ENCODE data around the gene KLHL17. TPM values are rescaled to one million over a fixed set of nuclear protein-coding genes. Genes with fewer than 3 reads are reported as not detected.

The KLHL17 gene
- total RNA-seq, 2 donors from 2014 or later = 12.7 to 22.8 TPM

DNA sequence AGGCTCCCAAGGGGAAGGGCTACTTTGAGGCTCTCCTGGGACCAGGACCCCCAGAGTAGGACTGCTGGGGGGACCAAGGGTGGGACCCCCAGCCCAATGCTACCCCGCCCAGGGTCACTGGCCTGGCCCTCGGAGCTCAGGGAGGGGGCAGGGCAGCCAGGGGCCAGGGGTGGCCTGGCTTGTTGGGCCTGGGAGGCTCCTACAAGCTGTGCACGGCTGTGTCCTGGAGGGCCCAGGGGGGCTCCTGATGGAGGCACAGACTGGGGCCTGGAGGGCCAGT, 37.3 kb downstream of the KLHL17 start:
- Mint-ChIP-seq H3K9me3 (no peaks in the 10 kb centered on the region), H3K27me3 (ENCODE audit: low read depth) (peaks cover 33% of the 10 kb centered on the region), H3K4me3 (peak overlapping the region in 1 of 2 donors; percentile 40), H3K36me3 (ENCODE audit: insufficient read depth in 2 of 2) (peaks cover 2% of the 10 kb centered on the region in 2 donors), H3K27ac (no peak overlapping the region), H3K4me1 (ENCODE audit: low read depth) (peaks cover 17% of the 10 kb centered on the region)
- DNase-seq (no peak), ATAC-seq (replicated peaks in 1 of 2) (no peak)

DNA sequence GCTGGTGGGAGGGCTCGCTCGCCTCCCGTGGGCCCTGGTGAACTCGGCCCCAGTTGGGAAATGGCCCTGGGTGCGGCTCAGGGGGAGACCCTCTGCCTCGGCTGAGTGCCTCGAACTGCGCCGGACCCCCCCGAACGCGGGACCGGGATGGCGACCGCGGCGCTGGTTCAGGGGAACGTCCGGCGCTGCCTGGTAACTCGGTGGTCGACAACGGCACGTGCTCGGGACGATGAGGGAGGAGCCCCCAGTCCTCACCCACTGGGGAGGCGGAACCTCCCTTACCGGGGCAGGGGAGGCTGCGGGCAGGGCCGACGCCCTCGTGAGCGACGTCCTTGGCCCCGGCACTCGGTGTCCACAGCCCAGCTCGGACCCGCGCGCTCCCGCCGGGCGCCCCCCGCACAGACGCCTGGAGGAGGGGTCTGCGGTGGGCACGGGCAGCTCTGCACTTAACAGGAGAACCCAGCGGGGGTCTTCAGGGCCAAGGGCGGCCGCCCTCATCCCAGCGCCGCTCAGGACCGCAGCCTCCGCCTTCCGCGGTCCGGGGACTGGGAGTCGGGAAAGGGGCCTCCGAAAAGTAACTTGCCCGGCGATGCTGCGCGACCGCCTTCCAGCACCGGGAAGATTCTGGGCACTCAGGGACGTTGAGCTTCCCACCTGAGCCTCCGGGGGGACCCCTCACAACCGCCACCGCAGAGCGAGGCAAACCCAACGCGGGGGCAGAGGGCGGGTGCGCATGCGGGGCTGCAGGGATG, 37.8 kb downstream of the KLHL17 start:
- Mint-ChIP-seq H3K36me3 (ENCODE audit: insufficient read depth in 2 of 2) (peaks cover 0 to 2% of the 10 kb centered on the region in 2 donors), H3K9me3 (no peaks in the 10 kb centered on the region), H3K4me3 (peak overlapping the region in 1 of 2 donors; percentile 55), H3K27me3 (ENCODE audit: low read depth) (peaks cover 37% of the 10 kb centered on the region), H3K27ac (no peak overlapping the region), H3K4me1 (ENCODE audit: low read depth) (peaks cover 12% of the 10 kb centered on the region)
- ATAC-seq (replicated peaks in 1 of 2) (no peak), DNase-seq (no peak)

GRCh38 chr1:998745-998994, 38.3 kb downstream of the KLHL17 start:
- Mint-ChIP-seq H3K36me3 (ENCODE audit: insufficient read depth in 2 of 2) (peaks cover 0 to 2% of the 10 kb centered on the region in 2 donors), H3K27ac (no peak overlapping the region), H3K4me3 (peak overlapping the region; percentile 32 to 55), H3K4me1 (ENCODE audit: low read depth) (peaks cover 11% of the 10 kb centered on the region), H3K27me3 (ENCODE audit: low read depth) (peaks cover 40% of the 10 kb centered on the region), H3K9me3 (no peaks in the 10 kb centered on the region)
- ATAC-seq (replicated peaks in 1 of 2) = no peak
- no peak for DNase-seq

DNA sequence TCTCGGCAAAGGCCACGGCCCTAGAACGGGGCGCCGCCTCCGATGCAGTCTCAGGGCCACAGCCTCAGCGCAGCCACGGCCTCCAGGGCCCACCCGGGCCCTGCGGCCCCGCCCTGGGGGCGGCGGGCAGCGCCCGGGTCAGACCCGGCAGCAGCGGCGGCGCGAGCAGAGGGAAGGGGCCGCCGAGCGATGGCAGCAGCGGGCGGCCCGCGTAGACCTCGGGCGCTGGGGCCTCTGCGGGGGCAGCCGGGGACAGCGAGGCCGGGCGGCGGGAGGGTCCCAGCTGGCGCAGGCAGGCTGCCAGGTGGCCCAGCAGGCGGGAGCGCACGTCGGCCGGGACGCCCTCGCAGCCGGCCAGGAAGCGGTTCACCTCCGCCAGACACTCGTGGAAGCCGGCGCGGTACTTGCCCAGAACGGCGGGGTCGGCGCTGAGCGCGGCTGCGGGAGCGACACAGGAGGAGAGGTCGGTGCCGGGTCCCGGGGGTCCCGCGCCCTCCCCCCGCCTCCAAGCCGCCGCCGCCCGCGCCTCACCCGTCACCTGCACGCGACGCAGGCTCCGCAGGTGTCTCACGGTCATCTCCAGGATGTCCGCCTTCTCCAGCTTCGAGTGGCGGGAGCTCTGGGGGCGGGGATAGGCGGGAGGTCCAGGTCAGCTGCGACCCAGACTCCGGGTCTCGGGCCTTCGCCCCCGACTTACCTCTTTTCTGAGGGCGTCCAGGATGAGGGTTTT, 38.8 kb downstream of the KLHL17 start:
- Mint-ChIP-seq H3K36me3 (ENCODE audit: insufficient read depth in 2 of 2) (peaks cover 0 to 2% of the 10 kb centered on the region in 2 donors), H3K4me1 (ENCODE audit: low read depth) (peaks cover 11% of the 10 kb centered on the region), H3K27me3 (ENCODE audit: low read depth) (peaks cover 40% of the 10 kb centered on the region), H3K4me3 (peak overlapping the region; percentile 45 to 65), H3K27ac (no peak overlapping the region), H3K9me3 (no peaks in the 10 kb centered on the region)
- ATAC-seq (replicated peaks in 1 of 2) (peak; percentile 11 to 12), DNase-seq (peak in 1 of 2 donors; percentile 32)

- DNase-seq = peak; percentile 70 to 79
- peak within 1 kb of the TSS; percentile 89 for H3K27ac Mint-ChIP-seq
Measured at GRCh38 chr1:999725-1000356, 39.5 kb downstream of the KLHL17 start, which contains the start of gene HES4. TSS of gene HES4 (minus strand) at chr1:1000097. CDS start at chr1:999973, 124 bp downstream.

DNA sequence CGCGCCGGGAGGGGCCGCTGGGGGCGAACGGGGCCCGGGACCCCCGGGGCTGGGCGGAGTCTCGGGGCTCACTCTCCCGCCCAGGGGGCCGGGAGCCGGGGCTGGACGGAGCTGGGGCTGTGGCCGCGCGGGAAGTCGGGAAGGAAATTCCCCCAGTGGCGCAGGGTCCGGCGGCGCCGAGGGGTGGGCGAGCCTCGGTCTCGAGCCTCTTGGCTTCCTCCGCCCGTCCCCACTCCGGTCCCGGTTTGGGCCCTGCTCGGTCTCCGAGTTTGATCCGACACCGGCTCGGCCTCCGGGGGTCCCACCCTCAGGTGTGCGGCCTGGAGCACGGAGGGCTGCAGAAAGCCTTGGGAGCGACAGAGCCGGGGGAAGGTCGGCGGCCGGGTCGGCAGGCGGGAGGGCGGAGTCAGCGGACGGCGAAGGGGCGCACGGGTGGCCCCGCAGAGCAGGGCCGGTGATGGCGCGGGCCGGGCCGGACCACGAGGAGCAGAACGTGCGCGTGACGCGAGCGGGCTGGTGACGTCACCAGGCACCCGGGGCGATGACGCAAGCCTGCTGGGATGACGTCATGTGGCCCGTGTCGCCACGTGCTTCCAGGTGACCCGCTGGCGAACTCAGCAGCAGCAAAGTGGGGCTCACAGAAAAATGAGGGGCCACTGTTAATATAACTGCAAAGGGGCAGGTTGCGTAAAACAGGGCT, 40.1 kb downstream of the KLHL17 start:
- H3K4me3 Mint-ChIP-seq = peak overlapping the region; percentile 80 to 81
- peaks cover 16% of the 10 kb centered on the region for H3K4me1 Mint-ChIP-seq (ENCODE audit: low read depth)
- ATAC-seq (replicated peaks in 1 of 2) (peak; percentile 25 to 37), DNase-seq (peak; percentile 71 to 79)
- peaks cover 0 to 2% of the 10 kb centered on the region in 2 donors for H3K36me3 Mint-ChIP-seq (ENCODE audit: insufficient read depth in 2 of 2)
- H3K9me3 Mint-ChIP-seq = no peaks in the 10 kb centered on the region
- H3K27me3 Mint-ChIP-seq (ENCODE audit: low read depth) = peaks cover 41% of the 10 kb centered on the region
- peak overlapping the region; percentile 89 for H3K27ac Mint-ChIP-seq

More at GRCh38 chr1:999725-1000356, 39.5 kb downstream of the KLHL17 start, which contains the start of gene HES4:
- Mint-ChIP-seq H3K36me3 (ENCODE audit: insufficient read depth in 2 of 2) (peaks cover 0 to 2% of the 10 kb centered on the region in 2 donors), H3K9me3 (no peaks in the 10 kb centered on the region), H3K27me3 (ENCODE audit: low read depth) (peaks cover 41% of the 10 kb centered on the region), H3K4me3 (peak within 1 kb of the TSS; percentile 80 to 81), H3K4me1 (ENCODE audit: low read depth) (peaks cover 16% of the 10 kb centered on the region)
- ATAC-seq (replicated peaks in 1 of 2) = peak; percentile 64 to 69

GRCh38 chr1:1001057-1001783, 40.8 kb downstream of the KLHL17 start:
- peak overlapping the region; percentile 80 to 81 for H3K4me3 Mint-ChIP-seq
- no peak for ATAC-seq (replicated peaks in 1 of 2)
- no peak overlapping the region for H3K27ac Mint-ChIP-seq

DNA sequence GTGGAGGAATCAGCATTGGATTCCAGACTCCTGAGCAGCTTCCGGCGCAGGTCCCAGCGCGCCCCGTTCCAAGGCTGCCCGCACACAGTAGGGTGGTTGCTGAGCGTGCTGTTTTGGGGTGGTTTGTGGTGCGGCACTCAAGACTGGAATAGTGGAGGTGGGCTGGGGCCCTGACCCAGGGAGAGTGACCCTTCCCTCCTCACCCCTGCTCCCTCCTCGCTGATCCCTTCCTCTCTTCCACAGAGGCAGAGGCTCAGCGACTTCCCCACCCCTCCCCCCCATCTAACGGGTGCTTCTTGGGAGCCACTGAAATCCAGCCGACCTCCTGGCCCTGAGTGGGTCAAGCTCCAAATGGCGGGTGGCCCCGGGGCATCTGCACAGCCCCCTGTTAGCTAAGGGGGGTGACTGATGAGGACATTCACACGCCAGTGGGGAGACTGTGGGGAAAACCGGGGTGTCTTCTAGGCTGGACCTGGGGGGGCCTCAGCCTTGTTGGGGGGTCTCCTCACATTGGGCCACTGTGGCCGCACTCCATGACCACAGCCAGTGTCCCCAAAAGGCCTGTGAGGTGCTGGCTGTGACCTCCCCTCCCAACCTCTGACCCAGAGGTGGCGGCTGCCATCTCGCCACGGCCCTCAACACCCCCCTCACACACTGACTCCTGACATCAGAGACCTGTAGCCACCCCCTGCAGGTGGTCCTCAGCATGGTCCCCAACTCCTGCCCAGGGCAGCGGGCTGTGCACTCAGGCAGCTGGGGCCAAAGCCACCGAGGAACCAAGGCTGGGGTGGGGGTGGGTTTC, 43.4 kb downstream of the KLHL17 start:
- ATAC-seq (replicated peaks in 1 of 2) = no peak
- Mint-ChIP-seq H3K27ac (no peak overlapping the region), H3K9me3 (no peaks in the 10 kb centered on the region), H3K4me3 (no peak overlapping the region), H3K36me3 (ENCODE audit: insufficient read depth in 2 of 2) (peaks cover 0 to 2% of the 10 kb centered on the region in 2 donors), H3K4me1 (ENCODE audit: low read depth) (peaks cover 11% of the 10 kb centered on the region), H3K27me3 (ENCODE audit: low read depth) (peaks cover 24% of the 10 kb centered on the region)
- no peak for DNase-seq

More at GRCh38 chr1:1001057-1001783, 40.8 kb downstream of the KLHL17 start:
- no peak for DNase-seq
- Mint-ChIP-seq H3K27me3 (ENCODE audit: low read depth) (peaks cover 35% of the 10 kb centered on the region), H3K9me3 (no peaks in the 10 kb centered on the region), H3K4me1 (ENCODE audit: low read depth) (peaks cover 11% of the 10 kb centered on the region), H3K36me3 (ENCODE audit: insufficient read depth in 2 of 2) (peaks cover 0 to 2% of the 10 kb centered on the region in 2 donors)

DNA sequence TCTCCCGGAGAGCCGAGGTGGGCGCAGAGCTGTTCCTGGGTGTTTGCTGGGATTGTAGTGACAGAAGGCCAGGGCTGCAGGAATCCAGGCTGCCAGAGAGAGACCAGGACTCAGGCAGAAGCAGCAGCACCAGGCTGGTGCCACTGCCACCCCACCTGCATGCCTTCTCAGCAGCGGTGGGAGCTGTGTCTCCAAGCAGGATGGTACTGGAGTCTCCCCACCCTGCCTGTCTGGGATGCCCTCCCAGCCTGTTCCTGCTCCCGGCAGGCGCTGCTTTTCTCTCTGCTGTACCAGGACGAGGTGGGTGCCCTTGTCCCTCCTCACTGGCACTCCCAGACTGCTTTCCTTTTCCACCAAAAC, 44.0 kb downstream of the KLHL17 start:
- Mint-ChIP-seq H3K36me3 (ENCODE audit: insufficient read depth in 2 of 2) (peaks cover 0 to 2% of the 10 kb centered on the region in 2 donors), H3K27me3 (ENCODE audit: low read depth) (peaks cover 24% of the 10 kb centered on the region), H3K27ac (no peak overlapping the region), H3K9me3 (no peaks in the 10 kb centered on the region), H3K4me1 (ENCODE audit: low read depth) (peaks cover 16% of the 10 kb centered on the region), H3K4me3 (peak overlapping the region in 1 of 2 donors; percentile 57)
- ATAC-seq (replicated peaks in 1 of 2) (no peak), DNase-seq (no peak)

GRCh38 chr1:1004780-1005697, 44.7 kb downstream of the KLHL17 start:
- ATAC-seq (replicated peaks in 1 of 2) = peak in 1 of 2 donors; percentile 29
- peaks cover 0 to 2% of the 10 kb centered on the region in 2 donors for H3K36me3 Mint-ChIP-seq (ENCODE audit: insufficient read depth in 2 of 2)
- peaks cover 24% of the 10 kb centered on the region for H3K27me3 Mint-ChIP-seq (ENCODE audit: low read depth)
- peaks cover 16% of the 10 kb centered on the region for H3K4me1 Mint-ChIP-seq (ENCODE audit: low read depth)
- no peaks in the 10 kb centered on the region for H3K9me3 Mint-ChIP-seq
- peak overlapping the region; percentile 42 to 57 for H3K4me3 Mint-ChIP-seq
- no peak for DNase-seq
- no peak overlapping the region for H3K27ac Mint-ChIP-seq

GRCh38 chr1:1005774-1006304, 45.5 kb downstream of the KLHL17 start:
- no peak overlapping the region for H3K4me3 Mint-ChIP-seq
- peaks cover 20% of the 10 kb centered on the region for H3K27me3 Mint-ChIP-seq (ENCODE audit: low read depth)
- no peaks in the 10 kb centered on the region for H3K36me3 Mint-ChIP-seq (ENCODE audit: insufficient read depth in 2 of 2)
- no peak overlapping the region for H3K27ac Mint-ChIP-seq
- no peak for ATAC-seq (replicated peaks in 1 of 2)
- peaks cover 16% of the 10 kb centered on the region for H3K4me1 Mint-ChIP-seq (ENCODE audit: low read depth)
- H3K9me3 Mint-ChIP-seq = no peaks in the 10 kb centered on the region
- DNase-seq = no peak

Data from activated T-cell treated with anti-CD3 and anti-CD28 coated beads, Interleukin-2, amount 50 U/mL, for 72 hours (primary cell).